Stimulated activated CD4-positive, alpha-beta T cell treated with anti-CD3 and anti-CD28 coated beads, TNF-alpha, amount 100 ng/mL, for 1 hour (primary cell): ENCODE results near the gene ANTKMT.
"Not testable (repeated sequence)": the region's sequence is repeated elsewhere in the genome, so short reads cannot be mapped to it uniquely, and the experiment has no call there.

Experiments used
- DNase-seq, 3 donors: peaks; one replicate each; pipeline ENCODE4 v3.0.0-alpha.2; 2020; ENCODE audit warnings: low read depth in 3 of 3, low spot score in 1 of 3

ANTKMT gene

DNA sequence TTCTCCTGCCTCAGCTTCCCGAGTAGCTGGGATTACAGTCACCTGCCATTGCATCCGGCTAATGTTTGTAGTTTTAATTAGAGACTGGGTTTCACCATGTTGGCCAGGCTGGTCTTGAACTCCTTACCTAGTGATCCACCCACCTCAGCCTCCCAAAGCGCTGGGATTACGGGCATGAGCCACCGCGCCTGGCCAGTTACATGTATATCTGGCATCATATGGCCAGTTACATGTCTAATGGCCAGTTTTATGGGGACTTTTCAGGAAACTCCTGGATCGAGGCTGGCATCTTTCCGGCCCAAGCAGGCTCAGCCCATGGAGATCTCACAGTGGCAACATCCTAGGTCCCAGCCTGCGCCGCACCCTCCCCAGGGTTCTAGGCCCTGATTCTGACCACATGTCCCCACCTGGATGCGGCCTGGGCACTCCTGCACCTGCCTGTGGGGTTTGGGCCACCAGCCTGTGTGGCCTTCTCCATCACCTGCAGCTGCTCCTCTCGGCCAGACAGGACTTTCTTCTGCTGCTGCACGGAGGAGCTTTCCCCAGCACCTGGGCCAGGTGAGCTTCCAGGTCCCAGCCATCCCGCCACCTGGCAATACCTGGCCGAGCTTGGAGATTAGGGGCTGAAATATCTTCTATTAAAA lies 21.2 kb downstream of the ANTKMT start:
- DNase-seq: no peak

DNA sequence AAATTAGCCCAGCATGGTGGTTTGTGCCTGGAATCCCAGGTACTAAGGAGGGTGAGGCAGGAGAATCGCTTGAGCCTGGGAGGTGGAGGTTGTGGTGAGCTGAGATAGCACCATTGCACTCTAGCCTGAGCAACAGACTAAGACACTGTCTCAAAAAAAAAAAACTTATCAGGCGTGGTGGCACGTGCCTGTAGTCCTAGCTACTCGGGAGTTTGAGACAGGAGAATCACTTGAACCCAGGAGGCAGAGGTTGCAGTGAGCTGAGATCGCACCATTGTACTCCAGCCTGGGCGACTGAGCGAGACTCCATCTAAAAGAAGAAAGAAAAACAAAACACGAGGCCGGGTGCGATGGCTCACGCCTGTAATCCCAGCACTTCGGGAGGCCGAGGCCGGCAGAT lies 21.9 kb downstream of the ANTKMT start:
- not testable (repeated sequence) for DNase-seq

DNA sequence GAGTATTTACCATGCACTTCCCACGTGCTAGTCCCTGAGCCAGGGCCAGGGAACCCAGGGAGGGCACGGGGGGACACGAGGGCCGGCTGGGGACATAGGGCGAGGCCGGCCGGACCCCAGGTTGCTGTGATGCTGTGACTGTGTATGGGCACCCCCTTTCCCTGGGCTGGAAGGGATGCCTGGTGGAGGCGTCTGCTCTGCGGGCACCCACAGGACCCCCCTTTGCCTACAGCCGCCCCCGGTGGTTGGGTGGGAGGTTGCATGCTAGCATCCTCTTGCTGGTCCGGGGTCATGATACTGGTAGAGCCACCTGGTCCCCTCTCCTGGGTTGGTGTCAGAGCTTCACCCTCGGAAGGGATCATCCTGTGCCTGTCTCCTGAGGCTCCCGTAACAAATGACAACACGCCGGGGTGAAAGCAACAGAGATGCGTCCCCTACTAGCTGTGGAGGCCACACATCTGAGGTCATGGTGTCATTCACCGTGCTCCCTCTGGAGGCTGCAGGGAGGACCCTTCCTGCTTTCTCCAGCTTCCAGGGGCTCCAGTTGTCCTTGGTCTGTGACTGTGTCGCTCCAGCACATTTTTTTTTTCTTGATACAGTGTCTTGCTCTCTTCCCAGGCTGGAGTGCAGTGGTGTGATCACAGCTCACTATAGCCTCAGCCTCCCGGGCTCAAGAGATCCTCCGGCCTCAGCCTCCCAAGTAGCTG lies 23.0 kb downstream of the ANTKMT start:
- DNase-seq: no peak

DNA sequence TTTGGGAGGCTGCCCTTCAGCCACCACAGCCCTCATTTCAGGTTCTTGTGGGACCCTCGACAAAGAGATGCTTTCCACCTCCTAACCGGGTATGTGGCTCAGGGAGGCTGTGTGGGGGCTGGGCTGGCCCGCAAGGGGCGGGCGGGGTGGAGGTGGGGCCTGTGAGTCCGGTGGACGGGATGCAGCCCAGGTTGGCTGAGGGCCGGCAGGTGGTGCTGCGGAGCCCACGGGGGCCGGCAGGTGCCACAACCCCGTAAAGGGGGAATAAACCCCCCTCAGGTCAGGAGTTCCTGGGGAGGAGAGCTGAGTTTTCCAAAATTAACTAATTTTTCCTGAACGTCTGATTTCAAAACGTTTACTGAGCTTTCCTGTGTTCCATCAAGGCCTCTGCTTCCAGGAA lies 24.8 kb downstream of the ANTKMT start:
- no peak for DNase-seq

DNA sequence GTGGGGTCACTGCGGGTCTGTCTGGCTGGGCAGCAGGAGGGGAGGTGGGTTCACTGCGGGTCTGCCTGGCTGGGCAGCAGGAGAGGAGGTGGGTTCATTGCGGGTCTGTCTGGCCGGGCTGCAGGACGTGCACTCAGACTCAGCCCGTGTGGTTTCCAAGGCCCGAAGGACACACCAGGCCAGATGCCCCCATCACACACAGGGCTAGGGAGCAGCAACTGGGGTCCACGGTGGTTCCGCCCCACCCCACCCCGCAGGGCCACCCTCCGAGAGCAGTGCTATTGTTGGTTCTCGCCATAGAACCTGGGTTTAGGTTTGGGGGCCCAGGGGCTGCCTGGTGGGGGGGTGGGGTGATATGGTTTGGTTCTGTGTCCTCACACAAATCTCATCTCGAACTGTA lies 25.7 kb downstream of the ANTKMT start:
- no peak for DNase-seq

DNA sequence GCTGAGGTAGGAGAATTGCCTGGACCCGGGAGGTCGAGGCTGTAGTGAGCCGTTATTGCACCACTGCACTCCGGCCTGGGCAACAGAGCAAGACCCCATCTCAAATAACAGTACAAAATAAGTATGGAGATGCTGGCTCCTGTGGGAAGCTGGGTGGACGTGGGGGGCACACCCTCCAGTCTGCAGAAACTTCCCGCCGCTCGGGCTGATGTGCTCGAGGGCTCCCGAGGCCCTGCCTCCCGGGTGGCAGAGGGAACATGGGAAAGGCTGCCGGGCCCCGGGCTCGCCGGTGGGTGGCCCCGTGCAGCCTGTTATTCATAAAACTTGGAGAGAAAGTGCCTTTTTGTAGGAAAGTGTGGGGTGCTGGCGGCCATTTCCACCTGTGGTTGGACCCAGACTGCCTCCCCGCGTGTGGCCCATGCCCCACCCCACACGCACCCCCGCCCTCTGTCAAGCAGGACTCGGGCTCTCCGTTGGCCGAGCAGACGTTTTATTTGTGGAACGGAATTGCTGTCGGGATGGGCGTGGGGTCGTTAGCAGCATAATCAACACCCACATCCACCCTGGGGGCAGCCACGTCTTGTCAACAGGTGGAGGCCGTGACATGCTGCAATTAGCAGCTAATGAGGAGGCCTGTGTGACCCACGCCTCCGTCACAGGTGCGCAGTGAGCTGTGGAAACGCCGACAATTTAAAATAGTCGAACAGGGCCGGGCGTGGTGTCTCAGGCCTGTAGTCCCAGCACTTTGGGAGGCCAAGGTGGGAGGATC lies 27.2 kb downstream of the ANTKMT start:
- no peak for DNase-seq

DNA sequence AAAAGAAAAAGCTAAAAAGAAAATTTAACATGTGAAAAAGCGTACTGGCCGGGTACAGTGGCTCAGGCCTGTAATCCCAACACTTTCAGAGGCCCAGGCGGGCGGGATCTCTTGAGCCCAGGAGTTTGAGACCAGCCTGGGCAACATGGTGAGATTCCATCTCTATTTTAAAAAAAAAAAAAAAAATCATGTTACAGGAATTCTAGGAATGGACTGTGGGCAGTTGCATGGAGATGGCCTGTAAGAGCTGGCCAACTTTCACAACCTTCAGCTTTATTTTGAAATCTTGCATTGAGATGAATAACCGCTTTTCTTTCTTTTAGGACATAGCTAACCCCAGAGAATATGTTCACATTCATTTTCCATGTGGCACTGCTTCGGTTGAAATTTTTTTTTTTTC lies 28.1 kb downstream of the ANTKMT start:
- DNase-seq: no peak

DNA sequence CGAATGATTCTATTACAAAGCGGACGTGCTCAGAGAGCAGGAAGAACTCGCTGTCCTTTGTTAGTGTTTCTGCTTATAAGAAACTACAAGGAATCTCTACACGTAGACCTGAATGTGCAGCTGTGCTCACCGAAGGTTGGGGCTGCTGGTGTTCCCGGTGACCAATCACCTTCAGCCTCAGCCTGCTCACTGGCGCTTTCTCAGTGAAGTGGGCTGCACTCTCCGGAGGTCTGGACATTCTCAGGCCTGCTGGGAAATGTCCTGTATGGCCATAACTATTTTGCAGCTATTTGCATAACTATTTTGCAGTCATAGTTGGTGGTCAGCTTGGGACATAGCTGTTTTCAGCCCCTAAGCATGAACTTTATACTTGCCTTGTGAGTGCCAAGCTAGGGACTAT lies 29.5 kb downstream of the ANTKMT start:
- no peak for DNase-seq

DNA sequence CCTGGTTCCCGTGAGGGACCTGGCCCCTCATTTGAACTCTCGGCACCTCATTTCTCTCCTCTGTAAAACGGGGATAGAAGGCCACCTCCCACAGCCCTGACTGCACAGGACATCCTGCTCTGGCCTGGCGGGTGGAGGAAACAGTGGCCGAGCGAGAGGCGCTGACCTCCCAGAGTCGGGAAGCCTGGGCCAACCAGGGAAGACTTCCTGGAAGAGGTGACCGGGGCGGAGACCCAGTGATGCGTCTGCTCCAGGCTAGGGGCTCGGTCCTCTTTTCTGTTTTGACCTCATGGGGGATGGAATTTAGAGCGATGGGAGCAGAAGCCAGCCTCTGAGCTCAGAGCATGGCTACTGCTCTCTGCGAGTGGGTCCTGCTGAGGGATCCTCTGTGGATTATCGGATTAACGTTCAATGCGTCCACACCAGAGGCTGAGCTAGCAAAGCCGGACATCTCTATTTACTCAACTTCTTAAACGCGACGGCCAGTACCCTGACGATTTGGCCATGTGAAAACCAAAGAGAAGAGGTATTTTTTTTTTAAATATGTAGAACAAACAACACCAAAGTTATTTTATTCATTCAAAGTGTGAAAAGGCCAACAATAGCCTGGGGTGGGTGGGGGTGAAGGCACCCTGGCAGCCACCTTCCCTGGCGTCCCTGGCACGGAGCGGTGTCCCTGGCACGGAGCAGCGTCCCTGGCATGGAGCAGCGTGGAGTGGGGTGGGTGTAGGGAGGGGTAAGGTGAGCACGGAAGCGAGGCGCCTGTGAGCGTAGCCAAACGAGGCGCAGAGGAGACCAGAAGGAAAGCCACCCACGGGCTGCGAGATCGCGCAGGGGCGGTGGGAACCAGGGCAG lies 30.4 kb downstream of the ANTKMT start:
- no peak for DNase-seq

DNA sequence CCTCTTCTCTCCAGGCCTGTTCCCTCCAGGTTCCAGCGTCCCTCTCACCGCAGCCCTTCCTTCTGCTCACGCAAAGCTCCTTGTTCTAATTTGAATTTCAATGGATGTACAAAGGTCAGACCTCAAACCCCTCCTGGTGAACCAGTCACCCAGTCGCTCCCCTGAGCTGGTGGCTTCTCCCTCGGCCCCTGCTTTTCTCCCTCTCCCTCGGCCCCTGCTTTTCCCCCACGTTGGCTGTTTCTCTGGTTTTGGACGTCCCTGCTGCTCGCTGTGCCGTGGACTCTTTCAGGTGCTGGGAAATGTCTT lies 31.0 kb downstream of the ANTKMT start:
- DNase-seq: no peak

DNA sequence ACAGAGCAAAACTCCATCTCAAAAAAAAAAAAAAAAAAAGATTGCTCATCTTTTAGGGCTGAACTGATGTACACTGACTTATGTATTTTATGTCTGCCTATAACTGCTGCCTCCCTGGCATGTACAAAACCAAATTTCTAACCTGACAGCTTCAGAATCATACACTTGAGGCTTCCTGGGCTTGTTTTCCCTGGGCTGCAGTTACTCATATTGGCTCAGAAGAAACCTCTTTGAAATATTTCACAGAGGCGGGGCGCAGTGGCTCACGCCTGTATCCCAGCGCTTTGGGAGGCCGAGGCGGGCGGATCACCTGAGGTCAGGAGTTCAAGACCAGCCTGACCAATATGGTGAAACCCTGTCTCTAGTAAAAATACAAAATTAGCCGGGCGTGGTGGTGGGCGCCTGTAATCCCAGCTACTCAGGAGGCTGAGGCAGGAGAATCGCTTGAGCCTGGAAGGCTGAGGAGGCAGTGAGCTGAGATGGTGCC lies 33.2 kb downstream of the ANTKMT start:
- not testable (repeated sequence) for DNase-seq

DNA sequence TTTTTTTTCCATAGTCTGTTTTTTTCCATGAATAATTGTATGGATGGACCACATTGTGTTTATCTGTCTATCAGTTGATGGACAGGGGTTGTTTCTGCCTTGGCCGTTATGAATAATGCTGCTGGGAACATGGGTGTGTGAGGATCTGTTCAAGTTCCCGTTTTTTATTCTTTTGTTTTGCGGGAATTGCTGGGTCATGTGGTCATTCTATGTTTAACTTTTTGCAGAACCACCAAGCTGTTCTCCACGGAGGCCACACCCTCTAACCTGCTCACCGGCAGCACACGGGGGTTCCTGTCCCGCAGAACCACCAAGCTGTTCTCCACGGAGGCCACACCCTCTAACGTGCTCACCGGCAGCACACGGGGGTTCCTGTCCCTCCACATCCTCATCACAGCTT lies 33.7 kb downstream of the ANTKMT start:
- DNase-seq: no peak

DNA sequence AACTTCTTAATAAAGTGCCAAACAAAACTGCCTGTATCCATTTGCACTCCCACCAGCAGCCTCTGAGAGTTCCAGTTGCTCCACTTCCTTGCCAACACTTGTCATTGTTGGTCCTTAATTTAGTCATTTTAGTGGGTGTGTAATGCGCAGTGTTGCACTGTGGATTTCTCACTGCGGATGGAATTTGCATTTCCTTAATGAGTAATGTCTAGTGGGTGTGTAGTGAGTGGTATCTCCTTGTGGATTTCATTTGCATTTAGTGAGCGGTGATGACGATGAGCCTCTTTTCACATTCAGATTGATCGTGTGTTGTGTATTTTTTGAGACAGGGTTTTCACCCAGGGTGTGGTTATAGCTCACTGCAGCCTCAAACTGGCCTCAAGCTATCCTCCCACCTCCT lies 35.5 kb downstream of the ANTKMT start:
- no peak for DNase-seq

DNA sequence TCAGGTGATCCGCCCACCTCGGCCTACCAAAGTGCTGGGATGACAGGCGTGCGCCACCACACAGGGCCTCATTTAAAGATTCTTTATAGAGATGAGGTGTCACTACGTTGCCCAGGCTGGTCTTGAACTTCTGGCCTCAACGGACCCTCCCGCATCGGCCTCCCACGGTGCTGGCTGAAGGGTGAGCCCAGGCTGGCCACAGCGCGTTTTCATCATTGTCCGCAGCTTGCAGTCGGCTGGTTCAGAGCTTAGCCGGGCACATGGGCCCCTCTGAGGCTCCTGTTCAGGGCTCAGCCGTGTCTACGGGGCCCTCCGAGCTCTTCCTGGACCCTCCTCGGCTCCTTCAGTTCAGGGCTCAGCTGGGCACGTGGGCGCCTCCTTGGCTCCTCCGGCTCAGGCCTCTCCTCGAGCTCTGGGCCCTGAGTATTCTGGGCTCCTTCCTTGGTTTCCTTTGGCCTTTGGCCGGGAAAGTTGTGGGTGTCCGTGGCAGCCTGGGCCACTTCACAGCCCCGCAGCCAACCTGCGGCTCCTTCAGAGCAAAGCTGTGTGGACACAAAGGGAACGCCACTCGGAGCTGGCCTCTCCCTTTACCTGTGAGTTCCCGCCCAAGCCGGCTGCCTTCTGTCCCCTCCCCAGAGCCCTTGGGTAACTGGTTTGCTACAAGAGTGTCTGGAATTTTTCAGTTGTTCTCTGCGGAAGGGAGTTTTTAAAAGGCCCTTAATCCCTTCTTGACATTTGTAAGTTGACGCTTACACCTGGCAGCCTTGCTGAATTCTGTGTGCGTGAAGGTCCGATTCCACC lies 38.4 kb downstream of the ANTKMT start:
- DNase-seq: no peak

DNA sequence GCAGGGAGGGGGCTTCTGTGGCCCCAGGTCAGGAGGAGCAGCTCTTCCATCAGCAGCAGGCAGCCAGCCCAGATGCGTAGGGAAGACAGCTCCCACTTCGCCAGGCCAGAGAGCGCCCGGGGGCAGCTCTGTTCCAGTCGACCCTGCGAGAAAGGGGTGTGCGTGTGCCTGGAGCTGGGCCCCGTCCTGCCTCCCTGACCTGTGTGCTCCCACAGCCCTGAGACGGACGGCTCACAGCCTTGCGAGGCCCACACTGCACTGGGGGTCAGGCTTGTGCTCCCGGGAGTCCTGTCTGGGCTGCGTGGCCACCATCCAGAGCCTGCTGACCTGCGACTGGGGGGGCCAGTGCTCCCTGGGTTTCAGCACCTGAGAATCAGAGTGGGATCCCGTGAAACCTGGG lies 39.1 kb downstream of the ANTKMT start:
- no peak for DNase-seq

DNA sequence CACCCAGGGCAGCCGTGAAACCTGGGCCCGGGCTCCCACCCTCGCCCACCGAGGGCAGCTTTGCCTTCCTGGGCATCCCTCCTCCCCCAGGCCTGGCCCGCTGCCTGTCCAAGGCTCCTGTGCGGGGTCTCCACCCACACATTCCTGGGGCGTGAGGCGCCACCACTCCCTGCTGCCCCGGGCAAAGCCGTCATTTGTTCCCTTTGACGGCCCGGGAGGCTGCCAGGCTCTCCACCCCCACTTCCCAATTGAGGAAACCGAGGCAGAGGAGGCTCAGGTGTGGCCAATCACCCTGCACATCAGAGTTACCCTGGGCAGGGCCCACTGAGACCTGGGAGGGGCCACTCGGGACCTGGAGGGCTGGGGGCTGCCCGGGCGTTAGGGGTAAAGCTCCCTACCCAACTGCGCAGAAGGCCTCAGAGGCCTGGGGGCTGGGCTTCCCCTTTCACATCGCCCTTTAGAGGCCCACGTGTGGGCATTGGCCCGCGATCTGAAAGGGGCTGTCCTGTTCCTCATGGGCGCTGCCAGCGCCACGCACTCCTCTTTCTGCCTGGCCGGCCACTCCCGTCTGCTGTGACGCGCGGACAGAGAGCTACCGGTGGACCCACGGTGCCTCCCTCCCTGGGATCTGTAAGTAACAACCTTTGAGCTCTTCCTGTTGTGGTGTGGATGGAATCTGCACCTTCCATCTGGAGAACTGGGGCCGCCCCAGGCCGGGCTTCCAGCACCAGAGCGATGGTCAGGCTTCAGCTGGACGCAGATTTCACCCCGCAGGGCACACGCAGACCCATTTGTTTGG lies 39.8 kb downstream of the ANTKMT start, which contains the start of gene MSLN:
Gene MSLN, plus strand, starts transcription at position 190 of the 799 bp plus-strand sequence. CDS start 1,947 bp downstream, outside the sequence.
- no peak for DNase-seq

DNA sequence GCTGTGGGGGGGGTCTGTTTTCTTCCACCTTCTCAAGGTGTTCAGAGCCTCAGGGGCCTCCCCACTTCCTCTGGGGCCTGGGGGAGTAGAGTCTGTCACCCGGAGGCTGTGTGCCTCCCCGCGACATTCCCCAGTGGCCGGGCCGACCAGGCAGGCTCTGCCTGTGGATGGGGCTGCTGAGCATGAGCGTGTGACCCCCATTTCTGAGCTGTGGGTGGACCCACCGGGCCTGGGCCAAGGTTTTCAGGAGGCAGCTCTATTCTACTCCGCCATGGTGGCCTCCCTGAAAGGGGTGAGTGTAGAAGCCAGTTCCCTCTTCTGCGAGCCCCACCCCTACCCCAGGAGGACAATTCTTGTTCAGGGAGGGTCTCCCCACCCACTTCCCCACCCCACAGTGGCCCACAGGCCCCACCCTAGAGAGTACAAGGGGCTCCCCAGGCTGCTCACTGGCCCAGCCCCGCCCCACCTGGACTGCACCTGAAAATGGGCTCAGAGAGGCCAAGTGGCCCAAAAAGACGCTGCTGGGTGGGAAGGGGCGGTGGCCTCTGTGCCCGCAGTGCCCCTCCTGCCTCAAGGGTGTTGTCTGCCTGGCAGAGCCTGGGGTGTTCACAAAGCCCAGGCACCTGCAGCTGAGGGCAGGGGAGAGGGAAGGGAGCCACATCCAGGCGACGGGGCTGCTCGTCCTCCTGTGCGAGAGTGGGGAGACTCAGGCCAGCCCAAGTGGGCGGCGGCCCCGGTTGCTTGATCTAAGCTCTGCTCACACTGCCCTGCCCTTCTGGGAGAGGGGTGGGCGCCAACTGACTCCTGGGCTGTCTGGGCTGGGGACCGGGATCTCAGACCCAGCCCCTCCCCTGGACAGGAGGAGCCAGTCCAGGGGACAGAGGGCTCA lies 40.9 kb downstream of the ANTKMT start:
- no peak for DNase-seq

DNA sequence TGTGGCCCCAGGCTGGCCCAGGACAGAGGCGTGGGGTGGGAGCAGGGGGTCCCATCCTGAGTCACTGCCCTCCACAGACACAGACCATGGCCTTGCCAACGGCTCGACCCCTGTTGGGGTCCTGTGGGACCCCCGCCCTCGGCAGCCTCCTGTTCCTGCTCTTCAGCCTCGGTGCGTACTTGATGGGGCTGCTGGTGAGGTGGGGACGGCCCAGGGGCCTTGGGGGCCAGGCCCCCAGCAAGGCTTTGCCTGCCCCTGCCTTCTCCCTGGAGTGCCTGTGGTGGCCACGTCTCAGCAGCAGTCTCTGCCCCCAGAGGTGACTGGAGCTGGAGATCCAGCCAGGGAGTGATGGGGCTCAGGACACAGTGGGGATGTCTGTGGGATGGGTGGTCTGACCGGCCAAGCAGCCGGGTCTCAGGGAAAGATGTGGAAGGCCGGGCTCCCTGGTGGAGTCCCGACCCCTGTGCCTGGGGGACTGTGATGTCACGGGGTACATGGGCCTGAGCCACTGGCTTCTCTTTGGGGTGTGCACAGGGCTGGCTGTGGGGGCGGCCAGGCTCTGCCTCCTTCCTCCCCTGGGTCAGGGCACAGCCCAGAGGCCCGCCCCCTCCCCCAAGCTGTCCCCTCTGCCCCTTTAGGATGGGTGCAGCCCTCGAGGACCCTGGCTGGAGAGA lies 41.8 kb downstream of the ANTKMT start:
- no peak for DNase-seq
